H1 (cell line): Measurements from ENCODE around the gene CWC15. TPM values are rescaled to one million over a fixed set of nuclear protein-coding genes. Genes with fewer than 3 reads are reported as not detected.
A peak's percentile ranks its signal among the peaks of the same experiment; 100 is the strongest.

ENCODE experiments used
- ASH2L ChIP-seq: fragments of 200-600, 300-600 bp; sonication (generic); IDR thresholded peaks from one replicate; pipeline ENCODE4 v1.7.1; 2017; ENCODE audit warnings: low read length
- BRCA1 ChIP-seq: IDR thresholded peaks from 2 replicates; pipeline ENCODE4 v1.6.1; 2012; ENCODE audit warnings: low read depth, low read length, improper control_type of control experiment
- CHD1 ChIP-seq: IDR thresholded peaks from 2 replicates; pipeline ENCODE4 v1.6.1; 2012; ENCODE audit warnings: low read depth, low read length, improper control_type of control experiment
- CREB1 ChIP-seq: IDR thresholded peaks from 2 replicates; pipeline ENCODE4 v1.6.1; 2012; ENCODE audit warnings: inconsistent platforms
- CTBP2 ChIP-seq: IDR thresholded peaks from 2 replicates; pipeline ENCODE4 v1.7.0; 2011; ENCODE audit warnings: borderline replicate concordance, mild to moderate bottlenecking, moderate library complexity, mixed read lengths, low read length; ENCODE audit not compliant: insufficient read depth, insufficient read length
- EGR1 ChIP-seq: IDR thresholded peaks from 2 replicates; pipeline ENCODE4 v1.6.1; 2011; ENCODE audit warnings: low read depth, low read length, borderline replicate concordance
- HDAC6 ChIP-seq: IDR thresholded peaks from one replicate; pipeline ENCODE4 v1.7.1; 2012; ENCODE audit warnings: low read depth, mild to moderate bottlenecking, inconsistent platforms, low read length, moderate library complexity
- JUN ChIP-seq: IDR thresholded peaks from 2 replicates; pipeline ENCODE4 v1.6.1; 2011; ENCODE audit warnings: low read depth, mild to moderate bottlenecking, improper control_type of control experiment, low read length
- JUND ChIP-seq: IDR thresholded peaks from 2 replicates; pipeline ENCODE4 v1.6.1; 2011; ENCODE audit warnings: mild to moderate bottlenecking, improper control_type of control experiment, low read length
- MAX ChIP-seq: IDR thresholded peaks from 2 replicates; pipeline ENCODE4 v1.6.1; 2012; ENCODE audit warnings: inconsistent platforms
- RBBP5 ChIP-seq: IDR thresholded peaks from 2 replicates; pipeline ENCODE4 v1.7.1; 2012; ENCODE audit warnings: low read depth, mild to moderate bottlenecking, inconsistent platforms, low read length, moderate library complexity, borderline replicate concordance
- RFX5 ChIP-seq: IDR thresholded peaks from 2 replicates; pipeline ENCODE4 v1.6.1; 2011; ENCODE audit warnings: low read depth, low read length, improper control_type of control experiment, borderline replicate concordance
- RNF2 ChIP-seq: fragments of 200-900, 300-1000 bp; sonication (generic); IDR thresholded peaks from 2 replicates; pipeline ENCODE4 v1.7.1; 2016; ENCODE audit warnings: borderline replicate concordance, low read depth, mild to moderate bottlenecking, antibody characterized with exemption, low read length; ENCODE audit not compliant: poor library complexity, severe bottlenecking; ENCODE audit errors: missing control alignments
- SAP30 ChIP-seq: fragments of 300-600 bp; sonication (generic); IDR thresholded peaks from 2 replicates; pipeline ENCODE4 v1.7.1; 2012; ENCODE audit warnings: low read length, moderate library complexity, mild to moderate bottlenecking, inconsistent platforms; ENCODE audit not compliant: insufficient read depth, insufficient replicate concordance
- SIRT6 ChIP-seq: IDR thresholded peaks from one replicate; pipeline ENCODE4 v1.7.1; 2012; ENCODE audit warnings: low read length, inconsistent platforms
- SP1 ChIP-seq: IDR thresholded peaks from 2 replicates; pipeline ENCODE4 v1.6.1; 2011; ENCODE audit warnings: low read depth, low read length
- SP4 ChIP-seq: IDR thresholded peaks from 2 replicates; pipeline ENCODE4 v1.6.1; 2012; ENCODE audit warnings: low read length, inconsistent platforms
- TAF1 ChIP-seq: IDR thresholded peaks from 2 replicates; pipeline ENCODE4 v1.6.1; 2011; ENCODE audit warnings: mild to moderate bottlenecking, low read depth, low read length
- TAF7 ChIP-seq: optimal IDR thresholded peaks from 2 replicates; pipeline ENCODE3; 2011; ENCODE audit warnings: low read depth, mild to moderate bottlenecking, inconsistent platforms, low read length, moderate library complexity, borderline replicate concordance
- TCF12 ChIP-seq: IDR thresholded peaks from 2 replicates; pipeline ENCODE4 v1.6.1; 2011; ENCODE audit warnings: low read depth, mild to moderate bottlenecking, low read length
- TEAD4 ChIP-seq: IDR thresholded peaks from 2 replicates; pipeline ENCODE4 v1.6.1; 2012; ENCODE audit warnings: low read depth, low read length, inconsistent platforms, mixed read lengths
- USF2 ChIP-seq: IDR thresholded peaks from 2 replicates; pipeline ENCODE4 v1.6.1; 2011; ENCODE audit warnings: low read length, improper control_type of control experiment
- polyA plus RNA-seq, 7 experiments: library from polyadenylated mRNA; depleted of rRNA in 3 of 7; stranded (reverse) in 5 of 7; unstranded in 2 of 7; fragments of >200 nt in 5 of 7; fragments of 200-250 nt in 2 of 7; gene quantifications; 1 replicate in 5 of 7; 2 replicates in 1 of 7; 4 replicates in 1 of 7; pipeline versions ENCODE4 v1.2.1 to v1.2.3, GENCODE V29; 2011 to 2013; ENCODE audit warnings: missing spikeins in 2 of 7, mixed read lengths in 2 of 7
- total RNA-seq: library from RNA; stranded (reverse); fragmentation: NEBNext Ultra II Directional; extraction: Animal tissue kit (Norgen Biotek cat#: 25700); gene quantifications from 2 replicates; pipeline ENCODE4 v1.2.1, GENCODE V29; 2021

The CWC15 gene
- total and polyA plus RNA-seq, 2 of the 8 experiments (the other 6 are each of a cell fraction or from before 2014, with no cell fraction given) = 15.7 to 59.4 TPM

- TF ChIP-seq JUND (no peak), RNF2 (no peak), SP1 (peak; percentile 72; the same call in 1 of the 2 replicates), JUN (no peak), BRCA1 (no peak), TAF7 (peak; percentile 71), CTBP2 (no peak), SAP30 (no peak), HDAC6 (no peak), MAX (no peak), EGR1 (peak; percentile 78), SP4 (0 out of 2 replicates have a peak, but pooled peaks have one; percentile 42), TAF1 (peak; percentile 95), SIRT6 (no peak), TCF12 (no peak), USF2 (no peak), CREB1 (0 out of 2 replicates have a peak, but pooled peaks have one; percentile 47), CHD1 (no peak), ASH2L (peak; percentile 97), TEAD4 (no peak), RBBP5 (peak; percentile 93), RFX5 (no peak)
Measured at GRCh38 chr11:94973099-94973968, at the start of gene CWC15, which contains the start of gene KDM4D (continued).
